Measurements from ENCODE around the gene CFAP299. TPM values are rescaled to one million over a fixed set of nuclear protein-coding genes. Genes with fewer than 3 reads are reported as not detected.

CFAP299 gene
- total RNA-seq, 1 donor from 2014 or later: 5.1 TPM

- H3K4me3 ChIP-seq: no peak overlapping the region
- H3K9me3 ChIP-seq: no peaks in the 10 kb centered on the region
- TF ChIP-seq, protein P1, sequence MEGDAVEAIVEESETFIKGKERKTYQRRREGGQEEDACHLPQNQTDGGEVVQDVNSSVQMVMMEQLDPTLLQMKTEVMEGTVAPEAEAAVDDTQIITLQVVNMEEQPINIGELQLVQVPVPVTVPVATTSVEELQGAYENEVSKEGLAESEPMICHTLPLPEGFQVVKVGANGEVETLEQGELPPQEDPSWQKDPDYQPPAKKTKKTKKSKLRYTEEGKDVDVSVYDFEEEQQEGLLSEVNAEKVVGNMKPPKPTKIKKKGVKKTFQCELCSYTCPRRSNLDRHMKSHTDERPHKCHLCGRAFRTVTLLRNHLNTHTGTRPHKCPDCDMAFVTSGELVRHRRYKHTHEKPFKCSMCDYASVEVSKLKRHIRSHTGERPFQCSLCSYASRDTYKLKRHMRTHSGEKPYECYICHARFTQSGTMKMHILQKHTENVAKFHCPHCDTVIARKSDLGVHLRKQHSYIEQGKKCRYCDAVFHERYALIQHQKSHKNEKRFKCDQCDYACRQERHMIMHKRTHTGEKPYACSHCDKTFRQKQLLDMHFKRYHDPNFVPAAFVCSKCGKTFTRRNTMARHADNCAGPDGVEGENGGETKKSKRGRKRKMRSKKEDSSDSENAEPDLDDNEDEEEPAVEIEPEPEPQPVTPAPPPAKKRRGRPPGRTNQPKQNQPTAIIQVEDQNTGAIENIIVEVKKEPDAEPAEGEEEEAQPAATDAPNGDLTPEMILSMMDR (IDR thresholded peaks at IDR 0.05): no peak
- no peaks in the 10 kb centered on the region for H3K27me3 ChIP-seq (ENCODE audit: low read depth)
- H3K36me3 ChIP-seq: no peaks in the 10 kb centered on the region
- ATAC-seq (no peak), DNase-seq (no peak)
- H3K27ac ChIP-seq: no peak overlapping the region
- H3K4me1 ChIP-seq: no peaks in the 10 kb centered on the region
- intact Hi-C loops (cut with DNase I): no loop called here
Observed at GRCh38 chr4:80711956-80712355, 376.4 kb downstream of the CFAP299 start.

DNA sequence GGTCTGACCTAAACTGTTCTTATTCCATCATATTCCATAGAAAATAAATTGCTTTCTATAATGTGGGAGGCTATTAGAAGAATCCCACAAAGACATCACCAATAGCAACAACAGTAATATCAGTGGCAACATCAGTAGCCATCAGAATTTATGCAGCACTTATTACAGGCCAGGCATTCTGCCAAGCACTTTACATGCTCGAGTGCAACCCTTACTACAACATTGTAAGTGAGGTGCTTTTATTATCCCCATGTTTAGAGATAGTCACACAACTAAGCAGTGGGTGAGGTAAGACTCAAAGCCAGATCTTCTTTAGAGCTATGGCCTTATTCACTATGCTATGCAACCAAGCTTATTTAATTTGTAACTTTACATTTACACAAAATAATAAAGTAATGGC lies 377.9 kb downstream of the CFAP299 start:
- intact Hi-C loops (cut with DNase I): no loop called here
- no peaks in the 10 kb centered on the region for H3K36me3 ChIP-seq
- TF ChIP-seq, protein P1 (IDR thresholded peaks at IDR 0.05): no peak
- H3K4me1 ChIP-seq: no peaks in the 10 kb centered on the region
- H3K9me3 ChIP-seq: no peaks in the 10 kb centered on the region
- H3K27ac ChIP-seq: no peak overlapping the region
- no peak for DNase-seq
- H3K27me3 ChIP-seq (ENCODE audit: low read depth): no peaks in the 10 kb centered on the region
- ATAC-seq: peak in 1 of 2 donors; percentile 11
- no peak overlapping the region for H3K4me3 ChIP-seq

DNA sequence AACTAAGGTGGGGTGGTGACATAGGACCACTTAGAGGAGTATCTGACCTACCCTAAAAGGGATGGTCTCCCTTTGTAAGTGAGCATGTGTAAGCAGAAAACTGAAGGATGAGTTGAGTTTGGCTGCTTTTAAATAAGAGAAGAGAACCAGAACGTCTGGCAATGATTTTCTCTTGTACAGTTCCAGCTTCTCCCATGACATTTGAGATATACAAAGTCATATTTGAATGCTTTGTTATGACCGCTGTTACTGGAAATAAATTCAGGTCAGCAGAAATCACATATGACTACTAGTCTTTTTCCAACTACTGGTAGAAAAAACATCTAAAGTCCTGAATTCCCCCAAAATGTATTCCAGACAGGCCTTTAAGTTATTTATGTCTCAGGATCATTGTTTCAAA lies 381.7 kb downstream of the CFAP299 start:
- H3K27me3 ChIP-seq (ENCODE audit: low read depth): no peaks in the 10 kb centered on the region
- ATAC-seq (no peak), DNase-seq (no peak)
- peaks cover 13% of the 10 kb centered on the region for H3K9me3 ChIP-seq
- no peak overlapping the region for H3K4me3 ChIP-seq
- intact Hi-C loops (cut with DNase I): no loop called here
- no peak overlapping the region for H3K27ac ChIP-seq
- no peaks in the 10 kb centered on the region for H3K36me3 ChIP-seq
- TF ChIP-seq, protein P1 (IDR thresholded peaks at IDR 0.05): no peak
- no peaks in the 10 kb centered on the region for H3K4me1 ChIP-seq

DNA sequence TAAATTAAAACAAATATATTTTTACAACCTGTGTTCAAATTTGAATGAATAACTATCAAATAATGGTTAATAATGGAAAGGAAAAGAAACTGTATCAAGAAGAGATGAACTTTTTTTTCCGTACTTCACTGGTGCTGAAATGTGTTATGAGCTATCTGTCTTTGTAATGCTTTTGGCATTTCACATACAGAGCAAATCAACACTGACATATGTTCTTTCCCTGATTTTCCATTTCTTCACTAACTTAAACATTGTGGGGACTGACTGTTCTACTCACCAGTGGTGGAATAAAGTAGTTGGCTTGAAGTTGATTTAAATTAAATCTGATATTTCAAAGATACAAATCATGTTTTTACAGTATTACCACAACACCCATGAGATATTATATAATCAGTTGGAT lies 390.9 kb downstream of the CFAP299 start:
- no peaks in the 10 kb centered on the region for H3K27me3 ChIP-seq (ENCODE audit: low read depth)
- TF ChIP-seq, protein P1 (IDR thresholded peaks at IDR 0.05): no peak
- ATAC-seq: no peak
- no peaks in the 10 kb centered on the region for H3K36me3 ChIP-seq
- DNase-seq: no peak
- H3K4me3 ChIP-seq: no peak overlapping the region
- intact Hi-C loops (cut with DNase I): no loop called here
- H3K4me1 ChIP-seq: no peaks in the 10 kb centered on the region
- H3K9me3 ChIP-seq: peaks cover 15% of the 10 kb centered on the region
- H3K27ac ChIP-seq: no peak overlapping the region

- no peak for ATAC-seq
- no peaks in the 10 kb centered on the region for H3K36me3 ChIP-seq
- no peak overlapping the region for H3K27ac ChIP-seq
- no peaks in the 10 kb centered on the region for H3K9me3 ChIP-seq
- no peak overlapping the region for H3K4me3 ChIP-seq
- no peaks in the 10 kb centered on the region for H3K27me3 ChIP-seq (ENCODE audit: low read depth)
- no peaks in the 10 kb centered on the region for H3K4me1 ChIP-seq
- TF ChIP-seq, protein P1 (IDR thresholded peaks at IDR 0.05): no peak
- no peak for DNase-seq
- intact Hi-C loops (cut with DNase I): no loop called here
Observed at GRCh38 chr4:80730158-80730557, 394.6 kb downstream of the CFAP299 start.

DNA sequence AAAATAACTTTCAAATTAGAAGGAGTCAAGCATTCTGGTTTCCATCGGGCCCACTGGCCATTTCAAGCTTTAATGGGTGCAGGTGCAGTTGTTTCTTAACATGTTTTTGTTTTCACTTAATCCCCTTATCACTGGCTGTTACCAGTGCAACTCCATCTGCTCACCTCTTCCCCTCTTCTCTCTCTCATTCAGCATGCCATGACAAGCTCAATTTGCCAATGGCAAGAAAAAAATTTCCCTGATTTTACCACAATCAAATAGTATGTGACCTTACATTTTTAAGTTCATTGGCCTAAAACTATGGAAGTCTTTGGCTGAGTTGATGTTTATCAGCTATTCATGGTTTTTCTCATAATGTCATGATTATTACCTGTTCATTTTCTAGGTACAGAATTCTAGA lies 395.9 kb downstream of the CFAP299 start:
- Histone ChIP-seq H3K27me3 (ENCODE audit: low read depth) (no peaks in the 10 kb centered on the region), H3K27ac (no peak overlapping the region), H3K4me1 (no peaks in the 10 kb centered on the region), H3K4me3 (no peak overlapping the region), H3K36me3 (no peaks in the 10 kb centered on the region), H3K9me3 (no peaks in the 10 kb centered on the region)
- TF ChIP-seq, protein P1 (IDR thresholded peaks at IDR 0.05): no peak
- DNase-seq (no peak), ATAC-seq (no peak)
- intact Hi-C loops (cut with DNase I): no loop called here
